HG03558 (cell line): ENCODE data around the gene MYOZ3.

Experiments used
- ATAC-seq: cut with Tn5 transposase; IDR thresholded peaks from one replicate; pipeline ENCODE4 v1.9.1; 2021; ENCODE audit warnings: moderate number of reproducible peaks; ENCODE audit not compliant: unreplicated experiment; ENCODE audit errors: extremely low read depth

MYOZ3 gene

GRCh38 chr5:150655221-150655620 lies 5.8 kb upstream of the MYOZ3 start:
- ATAC-seq, result no peak

GRCh38 chr5:150656191-150657132 lies 4.6 kb upstream of the MYOZ3 start:
- ATAC-seq, result peak; percentile 53

GRCh38 chr5:150658121-150658520 lies 2.9 kb upstream of the MYOZ3 start:
- no peak for ATAC-seq

GRCh38 chr5:150658699-150659265 lies 2.3 kb upstream of the MYOZ3 start:
- no peak for ATAC-seq

- no peak for ATAC-seq
Observed at GRCh38 chr5:150659360-150660107, 1.5 kb upstream of the MYOZ3 start.

GRCh38 chr5:150660108-150660831 lies 781 bp upstream of the MYOZ3 start:
- no peak for ATAC-seq

GRCh38 chr5:150661821-150662596 lies 958 bp downstream of the MYOZ3 start:
- no peak for ATAC-seq

- no peak for ATAC-seq
Observed at GRCh38 chr5:150662731-150663516, 1.9 kb downstream of the MYOZ3 start.

GRCh38 chr5:150663936-150664335 lies 2.9 kb downstream of the MYOZ3 start:
- ATAC-seq, result no peak

GRCh38 chr5:150665044-150665443 lies 4.0 kb downstream of the MYOZ3 start:
- no peak for ATAC-seq

- ATAC-seq, result no peak
Observed at GRCh38 chr5:150670275-150670947, 9.4 kb downstream of the MYOZ3 start.

- no peak for ATAC-seq
Observed at GRCh38 chr5:150670948-150671310, 9.9 kb downstream of the MYOZ3 start.

- ATAC-seq, result no peak
Observed at GRCh38 chr5:150671509-150672236, 10.6 kb downstream of the MYOZ3 start.

GRCh38 chr5:150672237-150672883 lies 11.3 kb downstream of the MYOZ3 start:
- ATAC-seq, result no peak

- ATAC-seq, result no peak
Observed at GRCh38 chr5:150672884-150673275, 11.8 kb downstream of the MYOZ3 start.

- no peak for ATAC-seq
Observed at GRCh38 chr5:150674341-150674821, 13.3 kb downstream of the MYOZ3 start.

GRCh38 chr5:150675069-150675468 lies 14.0 kb downstream of the MYOZ3 start:
- no peak for ATAC-seq
